ENCODE results near the gene CAND1.

Gene CAND1

DNA sequence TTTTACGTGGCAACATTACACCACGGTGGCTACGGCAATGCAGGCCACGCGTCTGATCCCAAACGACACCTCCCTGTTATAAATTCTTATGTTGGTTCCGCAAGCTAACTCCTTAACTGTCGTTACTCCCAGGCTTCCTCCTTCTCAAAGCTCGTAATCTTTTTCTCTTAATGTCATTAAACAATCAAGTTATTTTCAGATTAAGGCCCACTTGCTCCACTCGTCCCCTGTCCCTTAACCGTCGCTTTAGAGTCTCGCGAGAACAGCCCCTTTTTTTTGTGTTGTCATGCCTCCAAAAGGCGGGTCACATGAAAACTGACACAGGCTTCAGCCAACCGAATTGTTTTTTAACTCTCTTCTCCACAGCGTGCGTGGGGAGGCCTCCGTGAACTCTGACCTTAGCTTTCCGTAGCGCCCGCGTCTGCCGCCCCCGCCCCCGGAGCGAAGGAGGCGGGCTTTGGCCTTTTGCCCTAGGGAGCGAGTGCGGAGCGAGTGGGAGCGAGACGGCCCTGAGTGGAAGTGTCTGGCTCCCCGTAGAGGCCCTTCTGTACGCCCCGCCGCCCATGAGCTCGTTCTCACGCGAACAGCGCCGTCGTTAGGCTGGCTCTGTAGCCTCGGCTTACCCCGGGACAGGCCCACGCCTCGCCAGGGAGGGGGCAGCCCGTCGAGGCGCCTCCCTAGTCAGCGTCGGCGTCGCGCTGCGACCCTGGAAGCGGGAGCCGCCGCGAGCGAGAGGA, at the start of gene CAND1:
TSS of gene CAND1 (plus strand) at position 463 of the 737 bp plus-strand sequence. CDS start 360 bp downstream, outside the sequence.
- peak; percentile 84 for DNase-seq (ENCODE audit: extremely low spot score)
- TF ChIP-seq FOXK2 (IDR thresholded peaks at IDR 0.05), result no peak
- no peak for TF ChIP-seq HDGF (IDR thresholded peaks at IDR 0.05; ENCODE audit: borderline replicate concordance)
- TF ChIP-seq ELF4 (IDR thresholded peaks at IDR 0.05), result no peak; the same call in none of the 2 replicates
- peak; percentile 80 for TF ChIP-seq SP1 (IDR thresholded peaks at IDR 0.05)
- TF ChIP-seq FOXM1 (IDR thresholded peaks at IDR 0.05; ENCODE audit: borderline replicate concordance), result peak; percentile 14; the same call in 1 of the 2 replicates
- TF ChIP-seq BHLHE40 (IDR thresholded peaks at IDR 0.05; ENCODE audit: borderline replicate concordance), result no peak
- TF ChIP-seq SUZ12 (IDR thresholded peaks at IDR 0.05), result no peak
- peak; percentile 97 for TF ChIP-seq TARDBP (IDR thresholded peaks at IDR 0.05)
- no peak for TF ChIP-seq NFRKB (IDR thresholded peaks at IDR 0.05)
- TF ChIP-seq L3MBTL2 (conservative IDR thresholded peaks at IDR 0.05), result peak; percentile 99
- peak; percentile 92 for TF ChIP-seq ARNT (IDR thresholded peaks at IDR 0.05)
- peak; percentile 93 for TF ChIP-seq ZNF384 (IDR thresholded peaks at IDR 0.05)
- TF ChIP-seq LEF1 (IDR thresholded peaks at IDR 0.05; ENCODE audit: borderline replicate concordance), result no peak
- no peak for TF ChIP-seq FOXA1 (IDR thresholded peaks at IDR 0.05)
- TF ChIP-seq, protein P1, sequence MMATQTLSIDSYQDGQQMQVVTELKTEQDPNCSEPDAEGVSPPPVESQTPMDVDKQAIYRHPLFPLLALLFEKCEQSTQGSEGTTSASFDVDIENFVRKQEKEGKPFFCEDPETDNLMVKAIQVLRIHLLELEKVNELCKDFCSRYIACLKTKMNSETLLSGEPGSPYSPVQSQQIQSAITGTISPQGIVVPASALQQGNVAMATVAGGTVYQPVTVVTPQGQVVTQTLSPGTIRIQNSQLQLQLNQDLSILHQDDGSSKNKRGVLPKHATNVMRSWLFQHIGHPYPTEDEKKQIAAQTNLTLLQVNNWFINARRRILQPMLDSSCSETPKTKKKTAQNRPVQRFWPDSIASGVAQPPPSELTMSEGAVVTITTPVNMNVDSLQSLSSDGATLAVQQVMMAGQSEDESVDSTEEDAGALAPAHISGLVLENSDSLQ (IDR thresholded peaks at IDR 0.05), result peak; percentile 99
- no peak for TF ChIP-seq CTBP1 (IDR thresholded peaks at IDR 0.05; ENCODE audit: borderline replicate concordance)
- POLR2A ChIA-PET, result interaction anchor here (0.6 to 3.2 kb wide), 41 partner anchors 9 to 967 kb away, joined by 3 to 22 read pairs (median 4); partner anchors contain the start of genes DYRK2 and HELB
- CTCF ChIA-PET, result interaction anchor here (0.5 to 1.3 kb wide), 2 partner anchors 47 to 299 kb away, joined by 3 read pairs; no protein-coding TSS in a partner anchor

DNA sequence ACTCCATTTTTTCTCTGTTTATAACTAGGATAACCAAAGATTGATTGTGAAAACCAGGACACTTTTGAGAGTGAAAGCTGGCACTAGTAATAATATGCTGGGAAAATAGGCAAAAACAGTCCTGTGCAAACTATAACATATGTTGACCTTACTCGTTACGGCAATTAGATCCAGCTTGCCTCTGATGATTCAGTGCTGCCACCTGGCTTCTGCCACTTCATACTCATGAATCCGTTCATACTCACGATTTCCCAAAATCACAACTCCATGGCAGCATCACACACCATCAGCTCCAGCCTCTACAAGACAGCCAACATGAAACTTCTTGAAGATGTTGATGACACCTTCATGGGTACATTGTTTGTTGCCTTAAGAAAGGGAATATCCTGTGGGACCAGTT, 49.1 kb upstream of the CAND1 start:
- TF ChIP-seq FOXK2 (IDR thresholded peaks at IDR 0.05) (no peak), BHLHE40 (IDR thresholded peaks at IDR 0.05; ENCODE audit: borderline replicate concordance) (no peak), SUZ12 (IDR thresholded peaks at IDR 0.05) (no peak), SP1 (IDR thresholded peaks at IDR 0.05) (no peak), CTBP1 (IDR thresholded peaks at IDR 0.05; ENCODE audit: borderline replicate concordance) (no peak)
- peak; percentile 40 for DNase-seq (ENCODE audit: extremely low spot score)
- CTCF ChIA-PET, result interaction anchor here (0.6 to 1.6 kb wide), 4 partner anchors 136 to 446 kb away, joined by 3 to 6 read pairs (median 4); no protein-coding TSS in a partner anchor
- POLR2A ChIA-PET, result no interaction called here

DNA sequence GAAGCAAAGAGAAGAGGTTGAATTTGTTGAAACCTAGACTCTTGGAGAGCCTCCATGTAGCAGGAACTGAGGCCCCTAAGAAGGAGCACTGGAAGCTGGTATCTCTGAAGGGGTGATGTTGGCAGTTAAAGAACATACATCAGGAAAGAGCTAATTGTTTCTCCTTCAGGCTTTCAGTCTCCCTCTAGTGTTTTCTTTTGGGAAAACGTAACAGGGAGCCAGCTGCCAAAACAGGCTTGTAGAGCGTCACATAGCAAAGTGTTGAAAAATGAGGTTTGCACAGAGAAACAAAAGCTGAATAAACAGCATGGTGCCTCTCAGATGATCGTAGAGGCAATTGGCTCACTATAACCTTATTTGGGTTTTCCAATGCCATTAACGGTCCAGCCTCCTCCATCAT, 46.9 kb upstream of the CAND1 start:
- DNase-seq (ENCODE audit: extremely low spot score), result peak; percentile 31

DNA sequence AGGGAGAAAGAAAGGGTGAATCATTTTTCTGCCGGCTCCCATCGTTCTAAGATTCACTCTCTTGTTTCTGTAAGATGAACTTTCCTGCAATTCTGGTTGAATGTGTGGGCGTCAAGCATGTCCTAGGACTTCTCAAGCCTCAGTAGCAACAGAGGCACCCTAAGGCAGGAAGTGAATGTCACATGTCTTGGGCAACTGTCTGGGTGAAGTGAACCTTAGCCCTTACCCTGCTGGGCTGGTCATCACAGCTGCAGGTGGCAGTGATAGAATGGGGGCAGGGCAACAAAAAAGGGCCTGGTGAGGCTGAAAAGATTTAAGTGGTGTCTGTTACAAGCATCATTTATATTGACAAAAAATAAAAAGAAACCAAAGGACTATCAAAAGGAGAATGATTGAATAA, 45.9 kb upstream of the CAND1 start:
- POLR2A ChIA-PET, result no interaction called here
- no peak for TF ChIP-seq FOXA1 (IDR thresholded peaks at IDR 0.05)
- no peak for TF ChIP-seq SP1 (IDR thresholded peaks at IDR 0.05)
- no peak for TF ChIP-seq ELF4 (IDR thresholded peaks at IDR 0.05)
- TF ChIP-seq NFRKB (IDR thresholded peaks at IDR 0.05), result no peak
- no peak for TF ChIP-seq BHLHE40 (IDR thresholded peaks at IDR 0.05; ENCODE audit: borderline replicate concordance)
- no peak for TF ChIP-seq SUZ12 (IDR thresholded peaks at IDR 0.05)
- no peak for TF ChIP-seq HDGF (IDR thresholded peaks at IDR 0.05; ENCODE audit: borderline replicate concordance)
- TF ChIP-seq ZNF384 (IDR thresholded peaks at IDR 0.05), result no peak
- no peak for TF ChIP-seq L3MBTL2 (conservative IDR thresholded peaks at IDR 0.05)
- no peak for TF ChIP-seq FOXM1 (IDR thresholded peaks at IDR 0.05; ENCODE audit: borderline replicate concordance)
- no peak for TF ChIP-seq ARNT (IDR thresholded peaks at IDR 0.05)
- TF ChIP-seq FOXK2 (IDR thresholded peaks at IDR 0.05), result no peak
- TF ChIP-seq CTBP1 (IDR thresholded peaks at IDR 0.05; ENCODE audit: borderline replicate concordance), result no peak
- TF ChIP-seq, protein P1 (IDR thresholded peaks at IDR 0.05), result no peak
- no peak for TF ChIP-seq TARDBP (IDR thresholded peaks at IDR 0.05)
- no peak for TF ChIP-seq LEF1 (IDR thresholded peaks at IDR 0.05; ENCODE audit: borderline replicate concordance)
- DNase-seq (ENCODE audit: extremely low spot score), result no peak
- CTCF ChIA-PET, result no interaction called here

More for the DNA sequence above, 46.9 kb upstream of the CAND1 start:
- POLR2A ChIA-PET, result no interaction called here
- TF ChIP-seq SP1 (IDR thresholded peaks at IDR 0.05) (no peak), FOXA1 (IDR thresholded peaks at IDR 0.05) (no peak), ELF4 (IDR thresholded peaks at IDR 0.05) (no peak), BHLHE40 (IDR thresholded peaks at IDR 0.05; ENCODE audit: borderline replicate concordance) (no peak), LEF1 (IDR thresholded peaks at IDR 0.05; ENCODE audit: borderline replicate concordance) (no peak), HDGF (IDR thresholded peaks at IDR 0.05; ENCODE audit: borderline replicate concordance) (no peak), SUZ12 (IDR thresholded peaks at IDR 0.05) (no peak), TARDBP (IDR thresholded peaks at IDR 0.05) (no peak), ZNF384 (IDR thresholded peaks at IDR 0.05) (no peak), FOXM1 (IDR thresholded peaks at IDR 0.05; ENCODE audit: borderline replicate concordance) (no peak), NFRKB (IDR thresholded peaks at IDR 0.05) (no peak)
- TF ChIP-seq, protein P1 (IDR thresholded peaks at IDR 0.05), result no peak
- CTCF ChIA-PET, result interaction anchor here (0.8 to 2.4 kb wide), 7 partner anchors 9 to 321 kb away, joined by 3 to 7 read pairs (median 4); partner anchors contain the start of gene CAND1

DNA sequence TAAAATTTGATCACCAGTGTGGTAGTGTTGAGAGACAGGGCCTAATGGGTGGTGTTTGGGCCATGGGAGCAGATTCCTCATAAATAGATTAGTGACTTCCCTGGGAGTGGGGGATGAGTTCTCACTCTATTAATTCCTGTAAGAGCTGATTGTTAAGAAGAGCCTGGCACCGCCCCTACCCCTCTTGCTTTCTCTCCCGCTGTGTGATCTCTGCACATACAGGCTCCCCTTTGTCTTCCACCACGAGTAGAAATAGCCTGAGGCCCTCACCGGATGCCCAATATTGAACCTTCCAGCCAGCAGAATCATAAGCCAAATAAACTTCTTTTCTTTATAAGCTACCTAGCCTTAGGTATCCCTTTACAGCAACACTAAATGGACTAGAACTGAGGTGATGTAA, 31.9 kb upstream of the CAND1 start:
- POLR2A ChIA-PET, result no interaction called here
- DNase-seq (ENCODE audit: extremely low spot score), result no peak
- TF ChIP-seq, protein P1 (IDR thresholded peaks at IDR 0.05), result no peak
- TF ChIP-seq SUZ12 (IDR thresholded peaks at IDR 0.05) (no peak), LEF1 (IDR thresholded peaks at IDR 0.05; ENCODE audit: borderline replicate concordance) (no peak)
- CTCF ChIA-PET, result no interaction called here
